A549 treated with DMSO at 1 μM for 4 hours (cell line): ENCODE measurements around the gene FAM81B. TPM values are rescaled to one million over a fixed set of nuclear protein-coding genes. Genes with fewer than 3 reads are reported as not detected.

Experiments used
- total RNA-seq: library from RNA; stranded (reverse); fragments of 200-300 nt; extraction: Qiagen RNA extraction; gene quantifications from 5 replicates; pipeline ENCODE4 v1.2.3, GENCODE V29; 2022; ENCODE audit warnings: low read depth

Gene FAM81B, protein sequence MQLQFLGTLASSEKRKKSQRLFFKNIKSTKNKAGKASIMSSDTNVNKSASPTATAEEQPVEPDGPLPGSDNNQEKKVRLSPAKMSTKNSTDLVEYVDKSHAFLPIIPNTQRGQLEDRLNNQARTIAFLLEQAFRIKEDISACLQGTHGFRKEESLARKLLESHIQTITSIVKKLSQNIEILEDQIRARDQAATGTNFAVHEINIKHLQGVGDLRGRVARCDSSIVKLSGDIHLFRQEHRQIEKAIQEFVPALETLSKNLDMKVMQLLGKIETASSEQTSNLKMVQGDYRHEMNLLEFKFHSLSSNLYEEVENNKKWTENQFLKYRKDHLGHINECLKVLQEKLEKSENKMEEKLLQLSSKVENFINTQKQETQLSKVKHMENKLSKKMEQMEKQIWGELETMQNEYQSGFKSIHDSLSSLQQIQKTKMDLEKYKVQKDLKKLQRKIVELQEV
- total RNA-seq, result not detected in 5 replicates

DNA sequence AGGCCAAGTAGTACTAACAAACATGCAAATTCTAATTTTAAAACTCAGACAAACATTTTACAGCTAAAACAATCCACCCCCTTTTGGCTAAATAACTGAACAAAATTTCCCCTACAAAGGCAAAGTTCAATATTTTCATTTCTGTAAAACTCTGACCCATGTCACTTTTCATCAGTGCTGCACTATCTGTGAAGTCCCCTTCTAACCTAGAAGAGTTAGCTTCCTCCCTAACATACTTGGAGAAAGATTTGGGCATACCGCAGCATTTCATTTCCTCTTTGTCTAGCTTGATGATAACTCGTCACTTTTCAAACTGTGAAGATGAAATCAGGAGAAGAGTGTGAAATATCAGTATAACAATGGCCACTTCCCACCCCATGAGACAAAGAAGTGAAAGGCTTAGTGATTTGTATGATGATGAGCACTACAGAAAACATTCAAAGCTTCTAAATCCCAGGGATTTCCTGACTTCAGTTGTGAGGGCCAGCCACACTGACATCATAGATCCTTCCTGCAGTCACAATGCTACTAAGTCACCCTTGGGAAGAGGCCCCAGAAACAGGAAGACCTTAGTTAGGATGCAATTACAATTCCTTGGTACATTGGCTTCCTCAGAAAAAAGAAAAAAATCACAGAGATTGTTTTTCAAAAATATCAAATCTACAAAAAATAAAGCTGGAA lies at the start of gene FAM81B:
TSS of gene FAM81B (plus strand) at position 555 of the 681 bp plus-strand sequence. CDS start at position 579, 24 bp downstream.

Other genes starting within 250 kb of the FAM81B start
- gene MCTP1, start 106.3 kb upstream of the FAM81B start, total RNA-seq, result 8.9 to 11.3 TPM (median 10.1 TPM) in 5 replicates
- gene SKIC3, start 163.6 kb downstream of the FAM81B start, total RNA-seq, result 20.5 to 26.3 TPM (median 24.2 TPM) in 5 replicates
- gene ARSK, start 163.7 kb downstream of the FAM81B start, total RNA-seq, result 6.3 to 9.6 TPM (median 7.5 TPM) in 5 replicates
- 0.08 to 0.14 TPM (median 0.14 TPM) in 4 of 5 replicates, not detected in the other for gene GPR150, start 228.7 kb downstream of the FAM81B start, total RNA-seq